Ascending aorta (tissue), 2 donors: Measurements from ENCODE around the gene KPNA4. TPM values are rescaled to one million over a fixed set of nuclear protein-coding genes. Genes with fewer than 3 reads are reported as not detected.

Experiments used
- DNase-seq, 2 donors: peaks; one replicate each; pipeline ENCODE4 v3.0.0-alpha.2; 2019; ENCODE audit warnings: low spot score in 2 of 2
- H3K27ac ChIP-seq, 2 donors: fragments of 200-600 bp; sonication (generic); one replicate each; pipeline ENCODE4 v1.5.1; 2016 to 2017; ENCODE audit warnings: mild to moderate bottlenecking in 1 of 2
- H3K27me3 ChIP-seq: fragments of 200-600 bp; sonication (generic); one replicate; pipeline ENCODE4 v1.5.1; 2017
- H3K36me3 ChIP-seq, 2 donors: fragments of 200-600 bp; sonication (generic); one replicate each; pipeline ENCODE4 v1.5.1; 2016
- H3K4me1 ChIP-seq, 2 donors: fragments of 200-600 bp; sonication (generic); one replicate each; pipeline ENCODE4 v1.5.1; 2016 to 2017; ENCODE audit warnings: mild to moderate bottlenecking in 1 of 2
- H3K4me3 ChIP-seq, 2 donors: fragments of 200-600 bp; sonication (generic); one replicate each; pipeline ENCODE4 v1.5.1; 2016 to 2017; ENCODE audit warnings: mild to moderate bottlenecking in 1 of 2
- H3K9me3 ChIP-seq, 2 donors: fragments of 200-600 bp; sonication (generic); one replicate each; pipeline ENCODE4 v1.5.1; 2016
- CTCF ChIP-seq, 3 experiments: fragments of 200-600 bp in 2 of 3; fragments of 450-650 bp in 1 of 3; sonication (generic) in 2 of 3; IDR thresholded peaks; one replicate each; pipeline ENCODE4 v1.5.1; 2016 to 2019; ENCODE audit warnings: antibody characterized with exemption in 3 of 3, mild to moderate bottlenecking in 1 of 3, moderate library complexity in 1 of 3
- intact Hi-C: fragments of 100-400 bp; cut with DNase I; formaldehyde crosslinking; loops from one replicate; pipeline ENCODE4 v1.15.1; 2023
- total RNA-seq: library from RNA; depleted of rRNA; stranded (reverse); fragments of >200 nt; gene quantifications from one replicate; pipeline ENCODE4 v1.1.0, GENCODE V29; 2016

Gene KPNA4
- 17.6 TPM for total RNA-seq

GRCh38 chr3:160565442-160566403 is at the start of gene KPNA4:
TSS of gene KPNA4 (minus strand) at chr3:160565571. CDS start at chr3:160565282, 289 bp downstream.
- Histone ChIP-seq H3K36me3 (peaks cover 0 to 4% of the 10 kb centered on the region in 2 donors), H3K27me3 (no peaks in the 10 kb centered on the region), H3K9me3 (no peaks in the 10 kb centered on the region), H3K4me3 (peak within 1 kb of the TSS; percentile 82 to 96), H3K27ac (peak within 1 kb of the TSS; percentile 98 to 99), H3K4me1 (peaks cover 4 to 21% of the 10 kb centered on the region in 2 donors)
- intact Hi-C loops = loop anchor here (1.0 to 5.0 kb wide), 6 partner anchors 116 to 852 kb away; partner anchors contain the start of genes IFT80, NMD3, SMC4 and TRIM59
- peak; percentile 93 to 98 for DNase-seq
- no peak for TF ChIP-seq CTCF (IDR thresholded peaks at IDR 0.05)

- Histone ChIP-seq H3K4me3 (no peak overlapping the region), H3K9me3 (no peaks in the 10 kb centered on the region), H3K4me1 (no peaks in the 10 kb centered on the region), H3K36me3 (no peaks in the 10 kb centered on the region), H3K27me3 (no peaks in the 10 kb centered on the region), H3K27ac (no peak overlapping the region)
- intact Hi-C loops = no loop called here
- no peak for DNase-seq
- no peak for TF ChIP-seq CTCF (IDR thresholded peaks at IDR 0.05)
These were observed 48.3 kb upstream of the KPNA4 start for GRCh38 chr3:160613661-160614060.

- intact Hi-C loops = no loop called here
- no peaks in the 10 kb centered on the region for H3K9me3 ChIP-seq
- H3K27me3 ChIP-seq = no peaks in the 10 kb centered on the region
- no peak for TF ChIP-seq CTCF (IDR thresholded peaks at IDR 0.05)
- H3K4me3 ChIP-seq = no peak overlapping the region
- no peak for DNase-seq
- no peaks in the 10 kb centered on the region for H3K4me1 ChIP-seq
- no peak overlapping the region for H3K27ac ChIP-seq
- no peaks in the 10 kb centered on the region for H3K36me3 ChIP-seq
These were observed 47.2 kb upstream of the KPNA4 start for GRCh38 chr3:160612386-160613075.

GRCh38 chr3:160611141-160611540 is 45.8 kb upstream of the KPNA4 start:
- no peak for DNase-seq
- no peaks in the 10 kb centered on the region for H3K4me1 ChIP-seq
- no peak overlapping the region for H3K27ac ChIP-seq
- no peaks in the 10 kb centered on the region for H3K27me3 ChIP-seq
- H3K36me3 ChIP-seq = no peaks in the 10 kb centered on the region
- intact Hi-C loops = no loop called here
- H3K9me3 ChIP-seq = no peaks in the 10 kb centered on the region
- TF ChIP-seq CTCF (IDR thresholded peaks at IDR 0.05) = no peak
- no peak overlapping the region for H3K4me3 ChIP-seq

- Histone ChIP-seq H3K27ac (no peak overlapping the region), H3K36me3 (no peaks in the 10 kb centered on the region), H3K27me3 (no peaks in the 10 kb centered on the region), H3K4me1 (no peaks in the 10 kb centered on the region), H3K4me3 (no peak overlapping the region), H3K9me3 (no peaks in the 10 kb centered on the region)
- DNase-seq = no peak
- TF ChIP-seq CTCF (IDR thresholded peaks at IDR 0.05) = no peak
- intact Hi-C loops = no loop called here
These were observed 43.5 kb upstream of the KPNA4 start for GRCh38 chr3:160608870-160609269.
